Esophagus (tissue), 2 donors: ENCODE data around the gene PTPN18. TPM values are rescaled to one million over a fixed set of nuclear protein-coding genes. Genes with fewer than 3 reads are reported as not detected.

Experiments
- H3K27ac ChIP-seq, 2 donors: one replicate each; pipeline ENCODE4 v1.5.1; 2013; ENCODE audit warnings: low read depth in 2 of 2, mild to moderate bottlenecking in 2 of 2, inconsistent platforms in 1 of 2, low read length in 1 of 2, moderate library complexity in 1 of 2
- H3K27me3 ChIP-seq, 2 donors: one replicate each; pipeline ENCODE4 v1.6.1; 2013; ENCODE audit warnings: low read length in 2 of 2, control low read depth in 1 of 2, mild to moderate bottlenecking in 1 of 2; ENCODE audit not compliant: insufficient read depth in 2 of 2, control insufficient read depth in 1 of 2
- H3K36me3 ChIP-seq, 2 donors: one replicate each; pipeline ENCODE4 v1.6.1; 2013; ENCODE audit warnings: low read length in 1 of 2; ENCODE audit not compliant: control insufficient read depth in 2 of 2, insufficient read depth in 2 of 2
- H3K4me1 ChIP-seq, 2 donors: one replicate each; pipeline ENCODE4 v1.6.1; 2013; ENCODE audit warnings: low read length in 1 of 2; ENCODE audit not compliant: control insufficient read depth in 2 of 2, insufficient read depth in 2 of 2
- H3K4me3 ChIP-seq, 2 donors: one replicate each; pipeline ENCODE4 v1.5.1; 2013; ENCODE audit warnings: low read length in 2 of 2, mild to moderate bottlenecking in 2 of 2, low read depth in 1 of 2, moderate library complexity in 1 of 2
- H3K9me3 ChIP-seq, 2 donors: one replicate each; pipeline ENCODE4 v1.6.1; 2013; ENCODE audit warnings: mild to moderate bottlenecking in 2 of 2, low read depth in 1 of 2, low read length in 1 of 2, moderate library complexity in 1 of 2; ENCODE audit not compliant: control insufficient read depth in 2 of 2, insufficient read depth in 1 of 2
- WGBS, 2 donors: extraction: QIAGEN DNeasy Blood & Tissue Kit; methylation state at CpG; one replicate each; pipeline ENCODE4 v1.1.7; 2013; 5-methylcytosine and 5-hydroxymethylcytosine counted together
- polyA plus RNA-seq, 2 donors: library from polyadenylated mRNA; stranded (reverse); fragments of 200-250 nt; gene quantifications; one replicate each; pipeline ENCODE4 v1.2.3, GENCODE V29; 2013
- donor health status: healthy with polysubstance abuse.
- donor health status: Bipolar disorder and iron deficiency.

PTPN18 gene, protein sequence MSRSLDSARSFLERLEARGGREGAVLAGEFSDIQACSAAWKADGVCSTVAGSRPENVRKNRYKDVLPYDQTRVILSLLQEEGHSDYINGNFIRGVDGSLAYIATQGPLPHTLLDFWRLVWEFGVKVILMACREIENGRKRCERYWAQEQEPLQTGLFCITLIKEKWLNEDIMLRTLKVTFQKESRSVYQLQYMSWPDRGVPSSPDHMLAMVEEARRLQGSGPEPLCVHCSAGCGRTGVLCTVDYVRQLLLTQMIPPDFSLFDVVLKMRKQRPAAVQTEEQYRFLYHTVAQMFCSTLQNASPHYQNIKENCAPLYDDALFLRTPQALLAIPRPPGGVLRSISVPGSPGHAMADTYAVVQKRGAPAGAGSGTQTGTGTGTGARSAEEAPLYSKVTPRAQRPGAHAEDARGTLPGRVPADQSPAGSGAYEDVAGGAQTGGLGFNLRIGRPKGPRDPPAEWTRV
- 10 to 100 TPM; 20.5 to 32.5 TPM for polyA plus RNA-seq

DNA sequence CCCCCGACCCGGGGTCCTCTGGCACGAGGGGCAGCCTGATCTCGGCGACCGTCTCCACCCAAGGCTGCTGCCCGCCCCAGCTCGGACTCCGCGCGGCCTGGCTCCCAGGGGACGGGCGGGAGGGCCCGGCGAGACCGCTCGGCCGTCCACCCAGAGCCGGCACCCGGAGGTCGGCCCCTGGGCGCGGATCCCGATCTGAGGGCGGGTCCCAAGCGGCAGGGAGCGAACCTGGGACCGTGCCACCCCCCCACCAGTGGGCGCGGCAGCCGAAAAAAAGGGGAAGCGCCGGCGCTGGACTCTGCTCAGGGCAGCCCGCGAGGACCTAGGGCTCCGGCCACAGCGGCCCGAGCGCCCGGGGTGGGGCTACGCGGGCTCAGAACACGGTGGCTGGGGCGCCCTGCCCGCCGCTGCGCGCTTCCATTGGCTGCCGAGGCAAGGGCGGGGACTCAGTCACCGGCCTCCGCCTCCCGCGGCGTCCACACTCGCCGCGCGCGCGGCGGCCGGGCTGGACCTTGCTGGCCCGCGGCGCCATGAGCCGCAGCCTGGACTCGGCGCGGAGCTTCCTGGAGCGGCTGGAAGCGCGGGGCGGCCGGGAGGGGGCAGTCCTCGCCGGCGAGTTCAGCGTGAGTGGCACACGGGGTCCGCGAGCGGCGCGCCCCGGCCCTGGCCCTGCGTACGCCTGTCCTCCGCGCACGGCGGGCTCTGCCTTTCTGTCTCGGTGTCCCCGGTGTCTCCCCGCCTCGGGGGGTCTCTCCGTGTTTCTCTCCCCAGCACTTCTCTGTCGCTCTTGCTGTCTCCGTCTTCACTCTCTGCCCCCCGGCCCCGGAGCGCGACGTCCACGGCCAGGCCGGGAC, at the start of gene PTPN18:
PTPN18 (plus strand) TSS at position 479 of the 854 bp plus-strand sequence; CDS start at position 531, 52 bp downstream.
- 0% methylated on average over 69 to 107 of the region's 107 CpGs for WGBS, 2 donors
- peak within 1 kb of the TSS; percentile 80 to 83 for H3K4me3 ChIP-seq
- no peaks in the 10 kb centered on the region for H3K27me3 ChIP-seq
- H3K36me3 ChIP-seq, result peaks cover 0 to 4% of the 10 kb centered on the region in 2 donors
- H3K4me1 ChIP-seq, result no peaks in the 10 kb centered on the region
- no peaks in the 10 kb centered on the region for H3K9me3 ChIP-seq
- peak within 1 kb of the TSS; percentile 72 to 80 for H3K27ac ChIP-seq

GRCh38 chr2:130307850-130308249, 48.0 kb upstream of the PTPN18 start:
- no peaks in the 10 kb centered on the region for H3K27me3 ChIP-seq
- H3K27ac ChIP-seq, result no peak overlapping the region
- no peaks in the 10 kb centered on the region for H3K9me3 ChIP-seq
- H3K4me3 ChIP-seq, result no peak overlapping the region
- H3K36me3 ChIP-seq, result no peaks in the 10 kb centered on the region
- WGBS, 2 donors, result 76 to 81% methylated on average over 4 of the region's 4 CpGs
- peaks cover 0 to 3% of the 10 kb centered on the region in 2 donors for H3K4me1 ChIP-seq

DNA sequence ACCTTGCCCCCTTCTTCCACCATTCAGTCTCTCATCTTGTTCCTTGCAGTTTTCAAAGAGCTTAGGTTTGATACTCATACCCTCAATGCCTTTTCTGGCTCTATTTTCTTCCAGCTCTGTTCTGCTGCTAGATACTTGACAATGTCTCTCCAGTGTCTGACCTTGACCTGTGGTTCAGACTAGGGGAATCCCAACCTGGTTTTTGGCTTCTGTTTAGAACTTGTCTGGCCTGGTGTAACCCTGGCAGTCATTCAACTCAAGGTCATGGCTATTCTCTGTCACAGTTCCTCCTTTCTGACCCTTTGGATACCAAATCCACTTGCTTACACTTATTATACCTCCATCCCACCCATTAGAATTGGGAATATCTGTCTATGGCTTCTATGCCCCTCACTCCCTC, 45.0 kb upstream of the PTPN18 start:
- Histone ChIP-seq H3K4me3 (no peak overlapping the region), H3K9me3 (no peaks in the 10 kb centered on the region), H3K4me1 (peaks cover 0 to 3% of the 10 kb centered on the region in 2 donors), H3K27me3 (no peaks in the 10 kb centered on the region), H3K36me3 (no peaks in the 10 kb centered on the region), H3K27ac (no peak overlapping the region)

DNA sequence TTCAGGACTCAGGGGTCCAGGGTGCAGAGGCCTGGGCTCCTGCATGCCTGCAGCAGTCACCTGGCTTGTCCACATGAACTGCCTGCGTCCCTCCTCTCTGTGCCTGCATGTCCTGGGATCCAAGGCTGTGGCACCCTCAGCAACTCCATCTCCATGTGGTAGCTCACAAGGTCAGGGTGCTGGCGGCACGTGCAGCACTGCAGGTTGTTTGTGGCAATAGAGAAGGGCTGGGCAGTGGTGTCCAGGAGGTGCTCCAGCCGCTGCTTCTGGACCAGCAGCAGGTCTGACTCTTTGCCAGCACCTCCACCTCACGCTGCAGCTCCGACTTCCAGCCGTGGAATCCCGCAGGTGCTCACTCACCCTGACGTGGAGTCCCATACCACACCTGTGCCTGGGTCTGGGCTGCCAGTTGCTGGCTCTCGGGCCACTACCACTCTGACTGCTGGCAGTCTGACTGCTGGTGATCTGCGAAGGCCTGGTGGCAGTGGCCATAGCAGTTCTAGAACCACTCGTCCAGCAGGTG, 42.0 kb upstream of the PTPN18 start:
- H3K36me3 ChIP-seq, result no peaks in the 10 kb centered on the region
- H3K27me3 ChIP-seq, result no peaks in the 10 kb centered on the region
- no peaks in the 10 kb centered on the region for H3K9me3 ChIP-seq
- no peak overlapping the region for H3K27ac ChIP-seq
- 77 to 78% methylated on average over 12 of the region's 12 CpGs for WGBS, 2 donors
- no peak overlapping the region for H3K4me3 ChIP-seq
- no peaks in the 10 kb centered on the region for H3K4me1 ChIP-seq

DNA sequence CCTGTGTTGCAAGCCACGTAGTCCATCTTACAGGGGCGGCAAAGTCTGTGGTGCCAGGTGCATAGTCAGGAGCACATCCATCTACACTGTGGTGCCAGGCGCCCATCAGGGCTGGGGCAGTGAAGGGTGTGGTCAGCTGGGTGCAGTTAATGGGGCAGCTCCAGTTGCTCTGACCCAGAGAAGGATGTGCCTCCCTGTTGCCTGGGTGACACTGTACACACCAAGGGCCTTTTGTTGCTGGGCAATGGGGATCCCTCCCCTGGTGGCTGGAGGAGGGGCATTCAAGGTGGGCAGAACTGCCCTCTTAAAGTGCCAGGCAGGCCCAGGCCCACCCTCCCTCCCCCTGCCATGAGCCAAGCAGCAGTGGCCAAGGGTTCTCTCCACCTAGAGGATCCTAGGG, 41.5 kb upstream of the PTPN18 start:
- 83 to 93% methylated on average over 3 of the region's 3 CpGs for WGBS, 2 donors
- H3K4me3 ChIP-seq, result no peak overlapping the region
- no peaks in the 10 kb centered on the region for H3K9me3 ChIP-seq

GRCh38 chr2:130316596-130316995, 39.3 kb upstream of the PTPN18 start:
- 9 to 10% methylated on average over 1 of the region's 1 CpG for WGBS, 2 donors
- H3K36me3 ChIP-seq, result no peaks in the 10 kb centered on the region
- H3K4me1 ChIP-seq, result no peaks in the 10 kb centered on the region
- no peaks in the 10 kb centered on the region for H3K9me3 ChIP-seq
- H3K27ac ChIP-seq, result no peak overlapping the region
- H3K4me3 ChIP-seq, result no peak overlapping the region
- H3K27me3 ChIP-seq, result no peaks in the 10 kb centered on the region

More for the DNA sequence above, 41.5 kb upstream of the PTPN18 start:
- H3K27ac ChIP-seq, result no peak overlapping the region
- no peaks in the 10 kb centered on the region for H3K27me3 ChIP-seq
- no peaks in the 10 kb centered on the region for H3K36me3 ChIP-seq
- H3K4me1 ChIP-seq, result no peaks in the 10 kb centered on the region

- no peak overlapping the region for H3K4me3 ChIP-seq
- H3K9me3 ChIP-seq, result no peaks in the 10 kb centered on the region
- H3K27me3 ChIP-seq, result no peaks in the 10 kb centered on the region
- WGBS, 2 donors, result 85 to 89% methylated on average over 7 of the region's 7 CpGs
- H3K27ac ChIP-seq, result no peak overlapping the region
- H3K36me3 ChIP-seq, result no peaks in the 10 kb centered on the region
- H3K4me1 ChIP-seq, result no peaks in the 10 kb centered on the region
Measured at GRCh38 chr2:130318906-130319305, 37.0 kb upstream of the PTPN18 start.

GRCh38 chr2:130319536-130319935, 36.3 kb upstream of the PTPN18 start:
- Histone ChIP-seq H3K9me3 (no peaks in the 10 kb centered on the region), H3K4me3 (no peak overlapping the region), H3K27me3 (no peaks in the 10 kb centered on the region), H3K27ac (no peak overlapping the region), H3K4me1 (no peaks in the 10 kb centered on the region), H3K36me3 (no peaks in the 10 kb centered on the region)
- 84 to 86% methylated on average over 3 of the region's 3 CpGs for WGBS, 2 donors

DNA sequence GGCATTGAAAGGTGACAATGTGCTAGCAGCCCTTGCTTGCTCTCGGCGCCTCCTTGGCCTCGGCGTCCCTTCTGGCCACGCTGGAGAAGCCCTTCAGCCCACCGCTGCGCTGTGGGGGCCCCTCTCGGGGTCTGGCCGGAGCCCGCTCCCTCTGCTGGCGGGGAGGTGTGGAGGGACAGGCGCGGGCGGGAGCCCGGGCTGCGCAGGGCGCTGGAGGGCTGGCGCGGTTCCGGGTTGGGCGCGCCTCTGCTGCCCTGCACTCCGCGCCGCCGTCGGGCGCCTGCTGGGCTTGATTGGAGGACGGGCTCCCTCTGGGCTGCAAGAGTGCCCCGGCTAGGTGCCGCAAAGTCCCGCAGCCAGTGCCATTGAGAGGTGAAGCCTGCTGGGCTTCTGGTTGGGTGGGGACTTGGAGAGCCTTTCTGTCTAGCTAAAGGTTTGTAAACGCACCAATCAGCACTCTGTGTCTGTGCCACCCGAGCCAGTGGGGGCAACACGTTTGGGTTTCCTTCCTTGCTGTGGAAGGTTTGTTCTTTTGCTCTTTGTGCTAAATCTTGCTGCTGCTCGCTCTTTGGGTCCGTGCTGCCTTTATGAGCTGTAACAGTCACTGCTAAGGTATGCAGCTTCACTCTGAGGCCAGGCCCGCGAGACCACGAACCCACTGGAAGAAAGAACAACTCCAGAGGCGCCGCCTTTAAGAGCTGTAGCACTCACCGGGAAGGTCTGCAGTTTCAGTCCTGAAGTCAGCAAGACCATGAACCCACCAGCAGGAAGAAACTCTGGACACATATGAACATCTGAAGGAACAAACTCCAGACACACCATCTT, 27.9 kb upstream of the PTPN18 start:
- H3K4me3 ChIP-seq, result no peak overlapping the region
- WGBS, 2 donors, result 73 to 74% methylated on average over 43 of the region's 43 CpGs
- H3K9me3 ChIP-seq, result no peaks in the 10 kb centered on the region
- H3K36me3 ChIP-seq, result no peaks in the 10 kb centered on the region
- no peak overlapping the region for H3K27ac ChIP-seq
- H3K27me3 ChIP-seq, result peaks cover 0 to 4% of the 10 kb centered on the region in 2 donors
- H3K4me1 ChIP-seq, result peaks cover 2 to 7% of the 10 kb centered on the region in 2 donors
